ENCODE results near the gene SHMT2. TPM values are rescaled to one million over a fixed set of nuclear protein-coding genes. Genes with fewer than 3 reads are reported as not detected.

The SHMT2 gene
- total and polyA plus RNA-seq, 9 of the 15 experiments (the other 6 are each of a cell fraction or from before 2014, with no cell fraction given), result 46.1 to 319 (median 115) TPM

- Histone ChIP-seq H2AFZ (ENCODE audit: low read depth, low read length) (no peak overlapping the region), H3K79me2 (ENCODE audit: control insufficient read depth, insufficient read depth, low read length) (no peaks in the 10 kb centered on the region), H3K4me2 (ENCODE audit: insufficient read depth, low read length) (no peak overlapping the region), H3K36me3 (ENCODE audit: control insufficient read depth, insufficient read depth, low read length) (no peaks in the 10 kb centered on the region), H3K9me1 (ENCODE audit: control insufficient read depth, insufficient read depth, low read length) (no peaks in the 10 kb centered on the region), H3K9me3 (replicated peaks; ENCODE audit: control insufficient read depth, insufficient read depth, low read depth, low read length) (no peaks in the 10 kb centered on the region), H4K20me1 (replicated peaks; ENCODE audit: control insufficient read depth, insufficient read depth, low read length) (peaks cover 8% of the 10 kb centered on the region), H3K27me3 (ENCODE audit: control insufficient read depth in 2 of 2, insufficient read depth in 2 of 2, low read length in 2 of 2) (peaks cover 2 to 23% of the 10 kb centered on the region in 2 experiments; a peak in 3 of 5 replicates), H3K9ac (ENCODE audit: insufficient read depth in 1 of 2, low read depth in 2 of 2, low read length in 2 of 2) (no peak overlapping the region), H3K27ac (ENCODE audit: extremely low read depth, low read depth, low read length) (no peak overlapping the region), H3K4me3 (no peak overlapping the region), H3K4me1 (replicated peaks in 1 of 2; ENCODE audit: control insufficient read depth in 2 of 2, insufficient read depth in 2 of 2, low read length in 2 of 2) (peaks cover 43 to 74% of the 10 kb centered on the region in 2 experiments)
- DNase-seq (ENCODE audit: extremely low read depth in 1 of 4, low spot score in 3 of 4) (no peak), FAIRE-seq (no peak), ATAC-seq (no peak)
- in situ Hi-C loops (cut with MboI) (loop anchor here (5.0 kb wide), 1 partner anchor 34 kb away; no protein-coding TSS in a partner anchor), intact Hi-C loops (cut with micrococcal nuclease) (loop anchor here (5.0 to 10.0 kb wide), 3 partner anchors 44 to 164 kb away; partner anchors contain the start of genes LRP1 and NEMP1)
- WGBS (ENCODE audit: insufficient coverage, low coverage, missing lambda C conversion rate), result 25% methylated on average over 47 of the region's 48 CpGs
- BruUV-seq (replicated peaks), result no TSS peak
- CTCF ChIA-PET (ENCODE audit: low intra/inter-chr PET ratio), result interaction anchor here (0.7 to 6.6 kb wide), 3 partner anchors 28 to 358 kb away, joined by 3 to 186 read pairs (median 80); partner anchors contain the start of gene NXPH4
- POLR2A ChIA-PET, result interaction anchor here (0.6 to 4.7 kb wide), 6 partner anchors 8 to 45 kb away, joined by 3 to 33 read pairs (median 4); partner anchors contain the start of gene SHMT2
- no peak for TF ChIP-seq ZKSCAN8 (CRISPR knock-in tag; IDR thresholded peaks at IDR 0.05)
- TF ChIP-seq ZBTB2 (IDR thresholded peaks at IDR 0.05), result no peak
- peak; percentile 9 for TF ChIP-seq MEIS2 (IDR thresholded peaks at IDR 0.05; ENCODE audit: partially characterized antibody)
- no peak for TF ChIP-seq CREB1 (IDR thresholded peaks at IDR 0.05)
- TF ChIP-seq CREB1 (CRISPR knock-in tag; IDR thresholded peaks at IDR 0.05), result 0 out of 2 replicates have a peak, but pooled peaks have one; percentile 13
- TF ChIP-seq RAD21 (CRISPR knock-in tag; conservative IDR thresholded peaks at IDR 0.05 in 1 of 2, IDR thresholded peaks at IDR 0.05 in 1 of 2), result no peak
- 0 out of 2 replicates have a peak, but pooled peaks have one; percentile 14 for TF ChIP-seq ZBTB1 (CRISPR knock-in tag; IDR thresholded peaks at IDR 0.05; ENCODE audit: borderline replicate concordance, low read depth)
- TF ChIP-seq, protein P1, sequence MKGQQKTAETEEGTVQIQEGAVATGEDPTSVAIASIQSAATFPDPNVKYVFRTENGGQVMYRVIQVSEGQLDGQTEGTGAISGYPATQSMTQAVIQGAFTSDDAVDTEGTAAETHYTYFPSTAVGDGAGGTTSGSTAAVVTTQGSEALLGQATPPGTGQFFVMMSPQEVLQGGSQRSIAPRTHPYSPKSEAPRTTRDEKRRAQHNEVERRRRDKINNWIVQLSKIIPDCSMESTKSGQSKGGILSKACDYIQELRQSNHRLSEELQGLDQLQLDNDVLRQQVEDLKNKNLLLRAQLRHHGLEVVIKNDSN (CRISPR knock-in tag; IDR thresholded peaks at IDR 0.05), result peak; percentile 61
- peak; percentile 37; the same call in 1 of the 2 replicates for TF ChIP-seq POLR2G (IDR thresholded peaks at IDR 0.05; ENCODE audit: low read depth, low read length)
- peak; percentile 37 for TF ChIP-seq ETS2 (tag; IDR thresholded peaks at IDR 0.05; ENCODE audit: borderline replicate concordance, poor library complexity, severe bottlenecking)
- no peak for TF ChIP-seq CBX2 (IDR thresholded peaks at IDR 0.05; ENCODE audit: insufficient read depth, low read length, poor library complexity, severe bottlenecking)
- TF ChIP-seq USF2 (CRISPR knock-in tag; IDR thresholded peaks at IDR 0.05), result peak; percentile 27; the same call in 1 of the 2 replicates
- TF ChIP-seq ZNF740 (CRISPR knock-in tag; IDR thresholded peaks at IDR 0.05), result 0 out of 2 replicates have a peak, but pooled peaks have one; percentile 17
- TF ChIP-seq ZNF740 (tag; IDR thresholded peaks at IDR 0.05), result no peak
Measured at GRCh38 chr12:57241402-57242310, 12.1 kb downstream of the SHMT2 start.

All from K562 (cell line).